Neural progenitor cell (in vitro differentiated cells): Measurements from ENCODE around the gene TNFRSF21. TPM values are rescaled to one million over a fixed set of nuclear protein-coding genes. Genes with fewer than 3 reads are reported as not detected.
"Not testable (repeated sequence)": the region's sequence is repeated elsewhere in the genome, so short reads cannot be mapped to it uniquely, and the experiment has no call there.

Experiments
- DNase-seq: peaks from one replicate; pipeline ENCODE4 v3.0.0-alpha.2; 2016; ENCODE audit warnings: low spot score
- H2AFZ ChIP-seq: fragments of 200-600 bp; sonication (generic); replicated peaks from 2 replicates; pipeline ENCODE4 v1.6.1; 2016; ENCODE audit warnings: antibody characterized with exemption
- H3F3A ChIP-seq: fragments of 200-600 bp; sonication (generic); 2 replicates; pipeline ENCODE4 v1.6.1; 2016; ENCODE audit warnings: antibody characterized with exemption, low read depth
- H3K27ac ChIP-seq: fragments of 200-600 bp; sonication (generic); 2 replicates; pipeline ENCODE4 v1.5.1; 2016; ENCODE audit warnings: mild to moderate bottlenecking
- H3K27me3 ChIP-seq: fragments of 200-600 bp; sonication (generic); 2 replicates; pipeline ENCODE4 v1.6.1; 2016; ENCODE audit warnings: mild to moderate bottlenecking, moderate library complexity
- H3K36me3 ChIP-seq: fragments of 200-600 bp; sonication (generic); 2 replicates; pipeline ENCODE4 v1.5.1; 2016
- H3K4me1 ChIP-seq: fragments of 200-600 bp; sonication (generic); 2 replicates; pipeline ENCODE4 v1.6.1; 2016; ENCODE audit warnings: mixed run types
- H3K4me2 ChIP-seq: fragments of 200-600 bp; sonication (generic); 2 replicates; pipeline ENCODE4 v1.6.1; 2016
- H3K4me3 ChIP-seq: fragments of 200-600 bp; sonication (generic); 2 replicates; pipeline ENCODE4 v1.5.1; 2016
- H3K79me2 ChIP-seq: fragments of 200-600 bp; sonication (generic); 2 replicates; pipeline ENCODE4 v1.6.1; 2016; ENCODE audit warnings: low read depth
- H3K9ac ChIP-seq: fragments of 200-600 bp; sonication (generic); 2 replicates; pipeline ENCODE4 v1.6.1; 2016
- H3K9me3 ChIP-seq: fragments of 200-600 bp; sonication (generic); 2 replicates; pipeline ENCODE4 v1.5.1; 2016; ENCODE audit warnings: low read depth
- H4K20me1 ChIP-seq: fragments of 200-600 bp; sonication (generic); 2 replicates; pipeline ENCODE4 v1.6.1; 2016; ENCODE audit warnings: low read depth
- H3K27ac Mint-ChIP-seq: 3 replicates; pipeline ENCODE4 v1.8.0; 2021; ENCODE audit warnings: mixed read lengths
- H3K27me3 Mint-ChIP-seq: 2 replicates; pipeline ENCODE4 v1.8.0; 2022; ENCODE audit warnings: low read depth, mild to moderate bottlenecking, inconsistent platforms, moderate library complexity, mixed read lengths; ENCODE audit not compliant: insufficient read depth
- H3K36me3 Mint-ChIP-seq: 3 replicates; pipeline ENCODE4 v1.8.0; 2021; ENCODE audit warnings: mixed read lengths
- H3K4me1 Mint-ChIP-seq: 3 replicates; pipeline ENCODE4 v1.8.0; 2021; ENCODE audit warnings: mixed read lengths
- H3K4me3 Mint-ChIP-seq: 3 replicates; pipeline ENCODE4 v1.8.0; 2021; ENCODE audit warnings: mild to moderate bottlenecking, moderate library complexity, mixed read lengths
- H3K9me3 Mint-ChIP-seq: 3 replicates; pipeline ENCODE4 v1.8.0; 2020; ENCODE audit warnings: mixed read lengths
- EZH2 ChIP-seq: fragments of 200-600 bp; sonication (generic); IDR thresholded peaks from 2 replicates; pipeline ENCODE4 v1.6.1; 2017; ENCODE audit warnings: antibody characterized with exemption, mild to moderate bottlenecking, moderate library complexity
- EZH2phosphoT487 ChIP-seq: fragments of 200-600 bp; sonication (generic); IDR thresholded peaks from 2 replicates; pipeline ENCODE4 v1.6.1; 2017; ENCODE audit warnings: antibody characterized with exemption
- total RNA-seq: library from RNA; depleted of rRNA; stranded (reverse); fragments of >200 nt; gene quantifications from 2 replicates; pipeline ENCODE4 v1.2.3, GENCODE V29; 2015; ENCODE audit warnings: low replicate concordance
- TF ChIP-seq, protein P1 (sequence below): fragments of 200-600 bp; sonication (generic); IDR thresholded peaks from 2 replicates; pipeline ENCODE4 v1.5.1; 2017; ENCODE audit warnings: antibody characterized with exemption, mild to moderate bottlenecking

TNFRSF21 gene
- total RNA-seq, 1 donor from 2014 or later, result 16.9 TPM

DNA sequence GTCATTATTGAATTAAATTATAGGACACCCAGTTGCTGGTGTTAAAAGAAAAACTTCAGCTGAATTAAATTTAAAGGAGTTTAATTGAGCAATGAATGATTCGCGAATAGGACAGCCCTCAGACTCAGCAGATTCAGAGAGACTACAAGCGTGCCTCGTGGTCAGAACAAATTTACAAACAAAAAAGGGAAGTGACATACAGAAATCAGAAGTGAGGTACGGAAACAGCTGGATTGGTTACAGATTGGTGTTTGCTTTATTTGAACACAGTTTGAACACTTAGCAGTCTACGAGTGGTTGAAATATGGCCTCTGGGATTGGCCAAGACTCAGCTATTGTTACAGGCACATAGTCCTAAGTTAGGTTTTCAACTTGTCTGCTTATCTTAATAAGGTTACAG, 25.8 kb upstream of the TNFRSF21 start:
- Mint-ChIP-seq H3K4me3 (no peak overlapping the region), H3K36me3 (no peaks in the 10 kb centered on the region), H3K27ac (no peak overlapping the region), H3K27me3 (no peaks in the 10 kb centered on the region), H3K4me1 (no peaks in the 10 kb centered on the region), H3K9me3 (peaks cover 10% of the 10 kb centered on the region)
- no peaks in the 10 kb centered on the region for H3K79me2 ChIP-seq
- DNase-seq, result no peak
- H3K4me3 ChIP-seq, result no peak overlapping the region
- no peak overlapping the region for H2AFZ ChIP-seq
- H3K9me3 ChIP-seq, result no peaks in the 10 kb centered on the region
- TF ChIP-seq, protein P1, sequence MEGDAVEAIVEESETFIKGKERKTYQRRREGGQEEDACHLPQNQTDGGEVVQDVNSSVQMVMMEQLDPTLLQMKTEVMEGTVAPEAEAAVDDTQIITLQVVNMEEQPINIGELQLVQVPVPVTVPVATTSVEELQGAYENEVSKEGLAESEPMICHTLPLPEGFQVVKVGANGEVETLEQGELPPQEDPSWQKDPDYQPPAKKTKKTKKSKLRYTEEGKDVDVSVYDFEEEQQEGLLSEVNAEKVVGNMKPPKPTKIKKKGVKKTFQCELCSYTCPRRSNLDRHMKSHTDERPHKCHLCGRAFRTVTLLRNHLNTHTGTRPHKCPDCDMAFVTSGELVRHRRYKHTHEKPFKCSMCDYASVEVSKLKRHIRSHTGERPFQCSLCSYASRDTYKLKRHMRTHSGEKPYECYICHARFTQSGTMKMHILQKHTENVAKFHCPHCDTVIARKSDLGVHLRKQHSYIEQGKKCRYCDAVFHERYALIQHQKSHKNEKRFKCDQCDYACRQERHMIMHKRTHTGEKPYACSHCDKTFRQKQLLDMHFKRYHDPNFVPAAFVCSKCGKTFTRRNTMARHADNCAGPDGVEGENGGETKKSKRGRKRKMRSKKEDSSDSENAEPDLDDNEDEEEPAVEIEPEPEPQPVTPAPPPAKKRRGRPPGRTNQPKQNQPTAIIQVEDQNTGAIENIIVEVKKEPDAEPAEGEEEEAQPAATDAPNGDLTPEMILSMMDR, result no peak
- TF ChIP-seq EZH2 (no peak), EZH2phosphoT487 (no peak)
- peaks cover 8% of the 10 kb centered on the region for H3K4me1 ChIP-seq
- H3F3A ChIP-seq, result no peaks in the 10 kb centered on the region
- H3K27me3 ChIP-seq, result no peaks in the 10 kb centered on the region
- H4K20me1 ChIP-seq, result no peaks in the 10 kb centered on the region
- H3K36me3 ChIP-seq, result no peaks in the 10 kb centered on the region
- no peak overlapping the region for H3K4me2 ChIP-seq
- H3K27ac ChIP-seq, result no peak overlapping the region
- H3K9ac ChIP-seq, result no peak overlapping the region

DNA sequence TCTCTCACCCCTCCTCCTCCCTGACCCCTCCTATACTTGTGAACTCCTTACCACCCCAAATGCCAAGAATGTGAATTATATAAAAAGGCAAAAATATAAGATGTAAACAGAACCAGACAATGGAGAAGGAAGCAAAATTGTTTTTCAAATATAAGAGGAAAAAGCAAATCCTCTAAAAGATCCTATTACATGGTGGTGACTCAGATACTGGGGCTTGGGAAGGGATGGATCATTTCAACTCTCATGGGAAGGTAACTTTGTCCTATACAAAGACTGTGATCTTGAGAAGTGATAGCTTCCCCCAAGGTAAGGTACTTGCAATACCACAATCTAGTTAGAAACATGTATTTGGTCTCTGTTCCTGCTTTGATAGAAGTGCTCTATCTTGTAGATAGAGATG, 24.6 kb upstream of the TNFRSF21 start:
- no peaks in the 10 kb centered on the region for H3K79me2 ChIP-seq
- no peak overlapping the region for H3K9ac ChIP-seq
- no peak overlapping the region for H3K4me3 Mint-ChIP-seq
- H3K27ac Mint-ChIP-seq, result no peak overlapping the region
- no peak for DNase-seq
- H4K20me1 ChIP-seq, result no peaks in the 10 kb centered on the region
- H3K4me1 Mint-ChIP-seq, result no peaks in the 10 kb centered on the region
- no peaks in the 10 kb centered on the region for H3K36me3 Mint-ChIP-seq
- H3F3A ChIP-seq, result no peaks in the 10 kb centered on the region
- no peaks in the 10 kb centered on the region for H3K9me3 ChIP-seq
- TF ChIP-seq, protein P1, result no peak
- TF ChIP-seq EZH2phosphoT487, result no peak
- TF ChIP-seq EZH2, result no peak
- H3K36me3 ChIP-seq, result no peaks in the 10 kb centered on the region
- no peaks in the 10 kb centered on the region for H3K27me3 Mint-ChIP-seq
- no peak overlapping the region for H2AFZ ChIP-seq
- no peaks in the 10 kb centered on the region for H3K27me3 ChIP-seq
- no peak overlapping the region for H3K4me3 ChIP-seq
- no peak overlapping the region for H3K4me2 ChIP-seq
- peaks cover 10% of the 10 kb centered on the region for H3K9me3 Mint-ChIP-seq
- H3K27ac ChIP-seq, result no peak overlapping the region
- peaks cover 8% of the 10 kb centered on the region for H3K4me1 ChIP-seq

DNA sequence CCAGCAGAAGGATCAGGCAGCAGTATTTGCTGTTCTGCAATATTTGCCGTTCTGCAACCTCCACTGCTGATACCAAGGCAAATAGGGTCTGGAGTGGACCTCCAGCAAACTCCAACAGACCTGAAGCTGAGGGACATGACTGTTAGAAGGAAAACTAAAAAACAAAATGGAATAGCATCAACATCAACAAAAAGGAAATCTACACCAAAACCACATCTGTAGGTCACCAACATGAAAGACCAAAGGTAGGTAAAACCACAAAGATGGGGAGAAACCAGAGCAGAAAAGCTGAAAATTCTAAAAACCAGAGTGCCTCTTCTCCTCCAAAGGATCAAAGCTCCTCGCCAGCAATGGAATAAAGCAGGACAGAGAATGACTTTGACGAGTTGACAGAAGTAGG, 18.9 kb upstream of the TNFRSF21 start:
- H3K4me1 Mint-ChIP-seq, result not testable (repeated sequence)

DNA sequence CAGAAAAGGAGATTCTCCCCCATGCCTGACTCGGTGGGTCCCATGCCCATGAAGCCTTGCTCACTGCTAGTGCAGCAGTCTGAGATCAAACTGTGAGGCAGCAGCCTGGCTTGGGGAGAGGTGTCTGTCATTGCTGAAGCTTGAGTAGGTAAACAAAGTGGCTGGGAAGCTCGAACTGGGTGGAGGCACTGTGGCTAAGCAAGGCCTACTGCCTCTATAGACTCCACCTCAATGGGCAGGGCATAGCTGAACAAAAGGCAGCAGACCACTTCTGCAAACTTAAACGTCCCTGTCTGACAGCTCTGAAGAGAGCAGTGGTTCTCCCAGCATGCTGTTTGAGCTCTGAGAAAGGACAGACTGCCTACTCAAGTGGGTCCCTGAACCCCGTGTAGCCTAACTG, 18.4 kb upstream of the TNFRSF21 start:
- not testable (repeated sequence) for H3K9me3 Mint-ChIP-seq, H3K79me2 ChIP-seq, H3K27me3 Mint-ChIP-seq, H3K36me3 Mint-ChIP-seq, H2AFZ ChIP-seq, DNase-seq, H3K36me3 ChIP-seq, H3K27me3 ChIP-seq, H3K9ac ChIP-seq, H3K4me2 ChIP-seq, H3K4me3 Mint-ChIP-seq, H4K20me1 ChIP-seq, H3K27ac Mint-ChIP-seq, H3K9me3 ChIP-seq, H3K4me1 ChIP-seq, H3K4me3 ChIP-seq, H3F3A ChIP-seq, H3K4me1 Mint-ChIP-seq, H3K27ac ChIP-seq

More for the DNA sequence above, 18.9 kb upstream of the TNFRSF21 start:
- H3F3A ChIP-seq, H3K27me3 Mint-ChIP-seq, H3K36me3 ChIP-seq, H3K79me2 ChIP-seq, H3K4me3 ChIP-seq, H4K20me1 ChIP-seq, H3K36me3 Mint-ChIP-seq, H3K27me3 ChIP-seq, H3K4me2 ChIP-seq, H3K9me3 ChIP-seq, H3K9ac ChIP-seq, H3K27ac ChIP-seq, H3K9me3 Mint-ChIP-seq, DNase-seq, H2AFZ ChIP-seq, H3K4me1 ChIP-seq, H3K27ac Mint-ChIP-seq, H3K4me3 Mint-ChIP-seq: not testable (repeated sequence)
